B cell (primary cell): ENCODE results near the gene SLC25A2. TPM values are rescaled to one million over a fixed set of nuclear protein-coding genes. Genes with fewer than 3 reads are reported as not detected.
A peak's percentile ranks its signal among the peaks of the same experiment; 100 is the strongest.
"Not testable (repeated sequence)": the region's sequence is repeated elsewhere in the genome, so short reads cannot be mapped to it uniquely, and the experiment has no call there.

Source experiments
- ATAC-seq: fragments of 200-7000 bp; cut with Tn5 transposase; one replicate; pipeline ENCODE4 v1.10.0; 2021; ENCODE audit warnings: low read depth, mild to moderate bottlenecking, moderate number of reproducible peaks, moderate library complexity
- CTCF ChIA-PET: fragments of 350-600 bp; sonication (Branson Sonifier 250); formaldehyde crosslinking; loops from one replicate; lab custom pipeline; 2021; ENCODE audit warnings: antibody characterized with exemption, inconsistent platforms; lab: Charles Lee
- POLR2A ChIA-PET: fragments of 350-600 bp; sonication (Branson Sonifier 250); formaldehyde crosslinking; loops from one replicate; lab custom pipeline; 2021; ENCODE audit warnings: antibody characterized with exemption; lab: Charles Lee
- DNase-seq: peaks from one replicate; pipeline ENCODE4 v3.0.0; 2013
- H2AFZ ChIP-seq: 2 replicates; pipeline ENCODE4 v1.6.1; 2012; ENCODE audit warnings: mild to moderate bottlenecking, low read depth, low read length; ENCODE audit not compliant: insufficient read depth, poor library complexity, severe bottlenecking
- H3K27ac ChIP-seq, 2 donors: 1 replicate in 1 of 2; 2 replicates in 1 of 2; pipeline ENCODE4 v1.5.1; 2012 to 2013; ENCODE audit warnings: low read length in 2 of 2, mild to moderate bottlenecking in 2 of 2, moderate library complexity in 1 of 2
- H3K27me3 ChIP-seq, 4 experiments: fragments of 200-600 bp in 1 of 4; sonication (generic) in 1 of 4; replicated peaks in 1 of 4; 1 replicate in 2 of 4; 2 replicates in 2 of 4; pipeline versions ENCODE4 v1.6.1 to v1.7.0; 2013 to 2016; ENCODE audit warnings: low read length in 3 of 4, mild to moderate bottlenecking in 2 of 4, mixed read lengths in 1 of 4, moderate library complexity in 1 of 4; ENCODE audit not compliant: insufficient read depth in 4 of 4, control insufficient read depth in 3 of 4; ENCODE audit errors: control extremely low read depth in 1 of 4
- H3K36me3 ChIP-seq, 2 experiments: replicated peaks in 1 of 2; 1 replicate in 1 of 2; 2 replicates in 1 of 2; pipeline versions ENCODE4 v1.6.1 to v1.7.1; 2013; ENCODE audit warnings: low read length in 1 of 2; ENCODE audit not compliant: insufficient read depth in 2 of 2, control insufficient read depth in 1 of 2; ENCODE audit errors: control extremely low read depth in 1 of 2, extremely low read depth in 1 of 2
- H3K4me1 ChIP-seq, 2 donors: fragments of 200-600 bp in 1 of 2; sonication (generic) in 1 of 2; 1 replicate in 1 of 2; 2 replicates in 1 of 2; pipeline versions ENCODE4 v1.5.1 to v1.6.1; 2013 to 2017; ENCODE audit warnings: low read length in 2 of 2; ENCODE audit not compliant: control insufficient read depth in 2 of 2, insufficient read depth in 2 of 2
- H3K4me2 ChIP-seq: replicated peaks from 2 replicates; pipeline ENCODE3; 2012; ENCODE audit warnings: mild to moderate bottlenecking, low read depth, low read length; ENCODE audit not compliant: poor library complexity, severe bottlenecking
- H3K4me3 ChIP-seq, 5 experiments: fragments of 200-600 bp in 1 of 5; sonication (generic) in 1 of 5; 1 replicate in 3 of 5; 2 replicates in 2 of 5; pipeline versions ENCODE4 v1.5.1 to v1.7.0; 2011 to 2016; ENCODE audit warnings: low read length in 4 of 5, mild to moderate bottlenecking in 4 of 5, low read depth in 2 of 5, control low read depth in 1 of 5, moderate library complexity in 1 of 5; ENCODE audit not compliant: insufficient read depth in 1 of 5; ENCODE audit errors: control extremely low read depth in 1 of 5, extremely low read depth in 1 of 5
- H3K79me2 ChIP-seq: fragments of 200-600 bp; sonication (generic); one replicate; pipeline ENCODE4 v1.6.0; 2016; ENCODE audit warnings: low read length; ENCODE audit not compliant: control insufficient read depth, insufficient read depth
- H3K9ac ChIP-seq: fragments of 200-600 bp; sonication (generic); 2 replicates; pipeline ENCODE4 v1.6.1; 2017; ENCODE audit warnings: mild to moderate bottlenecking, low read length, moderate library complexity
- H3K9me3 ChIP-seq, 3 donors: one replicate each; pipeline versions ENCODE4 v1.6.1 to v1.7.1; 2013; ENCODE audit warnings: low read length in 2 of 3; ENCODE audit not compliant: control insufficient read depth in 2 of 3, insufficient read depth in 1 of 3; ENCODE audit errors: control extremely low read depth in 1 of 3
- H4K20me1 ChIP-seq: 2 replicates; pipeline ENCODE4 v1.6.0; 2012; ENCODE audit warnings: mild to moderate bottlenecking, low read length; ENCODE audit not compliant: insufficient read depth, control insufficient read depth, poor library complexity, severe bottlenecking
- H3K27ac Mint-ChIP-seq: one replicate; pipeline ENCODE4 v1.8.0; 2021; ENCODE audit warnings: mixed read lengths
- H3K27me3 Mint-ChIP-seq: one replicate; pipeline ENCODE4 v1.8.0; 2021; ENCODE audit warnings: mixed read lengths
- H3K4me1 Mint-ChIP-seq: one replicate; pipeline ENCODE4 v1.8.0; 2021; ENCODE audit warnings: mixed read lengths
- H3K4me3 Mint-ChIP-seq: one replicate; pipeline ENCODE4 v1.8.0; 2021; ENCODE audit warnings: mixed read lengths
- H3K9me3 Mint-ChIP-seq: one replicate; pipeline ENCODE4 v1.8.0; 2022; ENCODE audit warnings: mixed read lengths; ENCODE audit not compliant: insufficient read depth
- CTCF ChIP-seq: fragments of 200-600 bp; IDR thresholded peaks from one replicate; pipeline ENCODE4 v1.8.0; 2022; ENCODE audit warnings: antibody characterized with exemption, mild to moderate bottlenecking
- EZH2 ChIP-seq: IDR thresholded peaks from 2 replicates; pipeline ENCODE4 v1.6.1; 2012; ENCODE audit warnings: borderline replicate concordance, low read depth, mild to moderate bottlenecking, moderate library complexity, low read length; ENCODE audit not compliant: insufficient read depth, poor library complexity, severe bottlenecking
- WGBS: methylation state at CpG from one replicate; pipeline ENCODE4 v1.1.5; 2013; ENCODE audit warnings: missing lambda C conversion rate; ENCODE audit not compliant: insufficient coverage; 5-methylcytosine and 5-hydroxymethylcytosine counted together
- intact Hi-C: fragments of 100-400 bp; cut with micrococcal nuclease; formaldehyde crosslinking; loops from one replicate; pipeline ENCODE4 v1.10.0; 2022
- polyA plus RNA-seq: library from polyadenylated mRNA; depleted of rRNA; stranded (reverse); fragments of >200 nt; gene quantifications from 2 replicates; pipeline ENCODE4 v1.2.3, GENCODE V29; 2012
- total RNA-seq, 2 donors: library from RNA; stranded (reverse); fragments of 120-200 nt in 1 of 2; gene quantifications; 1 replicate in 1 of 2; 2 replicates in 1 of 2; pipeline versions ENCODE4 v1.2.3 to v1.2.4, GENCODE V29; 2013 to 2022

SLC25A2 gene
- total and polyA plus RNA-seq, 2 donors (not counting 1 experiment from before 2014, with no cell fraction given), result 0.12 to 3.6 TPM

GRCh38 chr5:141338538-141339306 is 34.9 kb upstream of the SLC25A2 start, which contains the start of gene PCDHGA2:
PCDHGA2 (plus strand) TSS chr5:141338760.
- DNase-seq (no peak), ATAC-seq (no peak)
- Histone ChIP-seq H3K9me3 (peaks cover 5 to 43% (median 35%) of the 10 kb centered on the region in 3 donors), H3K4me3 (no peak within 1 kb of the TSS), H3K27me3 (peaks cover 0 to 55% (median 47%) of the 10 kb centered on the region in 4 experiments), H3K4me2 (no peak within 1 kb of the TSS), H3K27ac (no peak within 1 kb of the TSS), H3K4me1 (peaks cover 0 to 4% of the 10 kb centered on the region in 2 donors), H3K9ac (no peak within 1 kb of the TSS), H4K20me1 (no peaks in the 10 kb centered on the region), H3K36me3 (no peaks in the 10 kb centered on the region), H2AFZ (no peak within 1 kb of the TSS), H3K79me2 (no peaks in the 10 kb centered on the region)
- Mint-ChIP-seq H3K27me3 (peaks cover 74% of the 10 kb centered on the region), H3K4me3 (peak within 1 kb of the TSS; percentile 13), H3K4me1 (peaks cover 2% of the 10 kb centered on the region), H3K9me3 (peaks cover 15% of the 10 kb centered on the region), H3K27ac (no peak within 1 kb of the TSS)
- intact Hi-C loops, result no loop called here
- ChIA-PET CTCF (interaction anchor here (1.0 kb wide), 1 partner anchor 13 kb away, joined by 3 read pairs; no protein-coding TSS in a partner anchor), POLR2A (no interaction called here)
- 21% methylated on average over 24 of the region's 27 CpGs for WGBS
- TF ChIP-seq CTCF (no peak), EZH2 (no peak)

GRCh38 chr5:141332571-141332970 is 28.7 kb upstream of the SLC25A2 start:
- H3K4me3 ChIP-seq, H3K9me3 Mint-ChIP-seq, intact Hi-C loops, CTCF ChIA-PET, H3K36me3 ChIP-seq, DNase-seq, H3K4me1 ChIP-seq, H3K4me1 Mint-ChIP-seq, H3K4me3 Mint-ChIP-seq, H3K79me2 ChIP-seq, H4K20me1 ChIP-seq, ATAC-seq, H3K4me2 ChIP-seq, H3K27ac ChIP-seq, H3K9ac ChIP-seq, H3K27ac Mint-ChIP-seq, POLR2A ChIA-PET, H2AFZ ChIP-seq: not testable (repeated sequence)
- H3K27me3 ChIP-seq, result peaks cover 0 to 52% (median 45%) of the 10 kb centered on the region in 4 experiments
- H3K27me3 Mint-ChIP-seq, result peaks cover 75% of the 10 kb centered on the region
- peaks cover 12 to 42% (median 38%) of the 10 kb centered on the region in 3 donors for H3K9me3 ChIP-seq
- WGBS, result 48% methylated on average over 32 of the region's 39 CpGs
